ENCODE measurements around the gene EHD1.

- TF ChIP-seq, protein P1, sequence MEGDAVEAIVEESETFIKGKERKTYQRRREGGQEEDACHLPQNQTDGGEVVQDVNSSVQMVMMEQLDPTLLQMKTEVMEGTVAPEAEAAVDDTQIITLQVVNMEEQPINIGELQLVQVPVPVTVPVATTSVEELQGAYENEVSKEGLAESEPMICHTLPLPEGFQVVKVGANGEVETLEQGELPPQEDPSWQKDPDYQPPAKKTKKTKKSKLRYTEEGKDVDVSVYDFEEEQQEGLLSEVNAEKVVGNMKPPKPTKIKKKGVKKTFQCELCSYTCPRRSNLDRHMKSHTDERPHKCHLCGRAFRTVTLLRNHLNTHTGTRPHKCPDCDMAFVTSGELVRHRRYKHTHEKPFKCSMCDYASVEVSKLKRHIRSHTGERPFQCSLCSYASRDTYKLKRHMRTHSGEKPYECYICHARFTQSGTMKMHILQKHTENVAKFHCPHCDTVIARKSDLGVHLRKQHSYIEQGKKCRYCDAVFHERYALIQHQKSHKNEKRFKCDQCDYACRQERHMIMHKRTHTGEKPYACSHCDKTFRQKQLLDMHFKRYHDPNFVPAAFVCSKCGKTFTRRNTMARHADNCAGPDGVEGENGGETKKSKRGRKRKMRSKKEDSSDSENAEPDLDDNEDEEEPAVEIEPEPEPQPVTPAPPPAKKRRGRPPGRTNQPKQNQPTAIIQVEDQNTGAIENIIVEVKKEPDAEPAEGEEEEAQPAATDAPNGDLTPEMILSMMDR (IDR thresholded peaks at IDR 0.05), result no peak
- TF ChIP-seq ZFX (IDR thresholded peaks at IDR 0.05; ENCODE audit: borderline replicate concordance), result no peak
Measured at GRCh38 chr11:64890522-64890939, 12.1 kb upstream of the EHD1 start.

All from 22Rv1 (cell line).